NCI-H748 treated with DMSO at 0.1 percent for 48 hours (cell line): ENCODE results near the gene OPCML.

Experiments
- DNase-seq: peaks from one replicate; lab custom pipeline; 2025; lab: John Stamatoyannopoulos, UW

Gene OPCML

GRCh38 chr11:132551016-132551415 is 981.3 kb downstream of the OPCML start:
- no peak for DNase-seq

GRCh38 chr11:132549561-132549960 is 982.7 kb downstream of the OPCML start:
- DNase-seq: no peak

GRCh38 chr11:132549001-132549400 is 983.3 kb downstream of the OPCML start:
- no peak for DNase-seq

GRCh38 chr11:132544007-132544406 is 988.3 kb downstream of the OPCML start:
- DNase-seq: no peak

GRCh38 chr11:132541794-132542193 is 990.5 kb downstream of the OPCML start:
- DNase-seq: no peak

- DNase-seq: no peak
These were observed 991.7 kb downstream of the OPCML start for GRCh38 chr11:132540581-132540980.

- DNase-seq: peak; percentile 24
These were observed 992.5 kb downstream of the OPCML start for GRCh38 chr11:132539590-132540368.

GRCh38 chr11:132538642-132539041 is 993.7 kb downstream of the OPCML start:
- DNase-seq: no peak

GRCh38 chr11:132535830-132536229 is 996.5 kb downstream of the OPCML start:
- no peak for DNase-seq

GRCh38 chr11:132531921-132532320 is 1000.4 kb downstream of the OPCML start:
- DNase-seq: no peak

GRCh38 chr11:132528181-132528580 is 1004.1 kb downstream of the OPCML start:
- DNase-seq: no peak

- no peak for DNase-seq
These were observed 1008.4 kb downstream of the OPCML start for GRCh38 chr11:132523929-132524328.

- no peak for DNase-seq
These were observed 1012.1 kb downstream of the OPCML start for GRCh38 chr11:132520199-132520598.

- DNase-seq: no peak
These were observed 1013.0 kb downstream of the OPCML start for GRCh38 chr11:132519241-132519815.

- no peak for DNase-seq
These were observed 1027.7 kb downstream of the OPCML start for GRCh38 chr11:132504501-132505041.

- DNase-seq: no peak
These were observed 1030.9 kb downstream of the OPCML start for GRCh38 chr11:132501356-132501755.

GRCh38 chr11:132499661-132500060 is 1032.6 kb downstream of the OPCML start:
- no peak for DNase-seq

- no peak for DNase-seq
These were observed 1036.0 kb downstream of the OPCML start for GRCh38 chr11:132496341-132496740.

GRCh38 chr11:132493801-132494200 is 1038.5 kb downstream of the OPCML start:
- DNase-seq: no peak

- DNase-seq: no peak
These were observed 1041.3 kb downstream of the OPCML start for GRCh38 chr11:132490978-132491377.

- DNase-seq: no peak
These were observed 1046.2 kb downstream of the OPCML start for GRCh38 chr11:132486060-132486459.

GRCh38 chr11:132475026-132475425 is 1057.3 kb downstream of the OPCML start:
- no peak for DNase-seq

GRCh38 chr11:132472411-132473172 is 1059.7 kb downstream of the OPCML start:
- no peak for DNase-seq
